ENCODE measurements around the gene MAEA. TPM values are rescaled to one million over a fixed set of nuclear protein-coding genes. Genes with fewer than 3 reads are reported as not detected.

The MAEA gene
- total RNA-seq, 5 donors from 2014 or later (not counting 1 experiment from before 2014, with no cell fraction given) = 62.3 to 114 (median 87.2) TPM

DNA sequence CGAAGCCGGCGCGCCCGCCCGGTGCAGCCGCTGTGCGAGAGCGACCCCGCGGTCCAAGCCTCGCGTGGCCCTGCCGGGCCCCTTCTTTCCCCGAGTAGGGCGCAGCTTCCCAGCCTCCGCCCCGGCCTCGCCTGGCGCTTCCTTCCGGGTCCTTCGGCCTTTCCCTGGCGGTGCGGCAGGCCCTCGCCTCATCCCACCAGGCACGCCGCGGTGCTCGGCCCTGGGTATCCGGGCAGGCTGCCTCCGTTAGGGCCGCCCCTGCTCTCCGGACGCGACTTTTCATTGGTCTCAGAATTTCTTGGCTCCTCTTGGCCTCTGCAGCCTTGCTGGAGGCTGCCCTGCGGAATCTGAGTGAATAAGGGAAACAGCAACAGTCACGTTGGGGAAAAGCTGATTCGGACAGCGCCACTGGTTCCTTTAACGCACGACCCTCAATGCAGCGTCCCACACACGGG, 57.7 kb downstream of the MAEA start:
- Histone ChIP-seq H3K9me3 (no peaks in the 10 kb centered on the region), H3K27me3 (replicated peaks in 1 of 2; ENCODE audit: control insufficient read depth in 2 of 2, extremely low read depth in 1 of 2, insufficient read depth in 2 of 2, low read length in 1 of 2) (no peaks in the 10 kb centered on the region), H3K36me3 (ENCODE audit: control insufficient read depth in 2 of 2, extremely low read depth in 1 of 2, insufficient read depth in 1 of 2, low read length in 1 of 2) (peaks cover 4 to 12% of the 10 kb centered on the region in 2 donors), H3K4me1 (ENCODE audit: control insufficient read depth in 1 of 2, extremely low read depth in 1 of 2, insufficient read depth in 2 of 2, low read length in 2 of 2) (peaks cover 0 to 51% of the 10 kb centered on the region in 2 experiments), H3K4me3 (ENCODE audit: control insufficient read depth in 1 of 2, extremely low read depth in 1 of 2, low read length in 1 of 2) (peak overlapping the region; percentile 62 to 64), H3K27ac (ENCODE audit: low read length) (peak overlapping the region; percentile 91)
- Mint-ChIP-seq H3K9me3 (no peaks in the 10 kb centered on the region), H3K27ac (peak overlapping the region; percentile 92 to 94), H3K4me1 (peaks cover 41 to 49% (median 46%) of the 10 kb centered on the region in 3 donors), H3K27me3 (no peaks in the 10 kb centered on the region), H3K36me3 (peaks cover 6% of the 10 kb centered on the region), H3K4me3 (peak overlapping the region; percentile 81 to 92 (median 88))
- 1% methylated on average over 43 of the region's 43 CpGs for WGBS (ENCODE audit: insufficient coverage)
- ChIA-PET CTCF (interaction anchor here in 1 of 2 donors (0.8 to 2.9 kb wide), 12 partner anchors 9 to 338 kb away, joined by 3 to 14 read pairs (median 4); no protein-coding TSS in a partner anchor), POLR2A (interaction anchor here in 1 of 2 donors (1.8 kb wide), 1 partner anchor 98 kb away, joined by 5 read pairs; no protein-coding TSS in a partner anchor)
- peak; percentile 2 to 24 (median 12) for ATAC-seq (replicated peaks in 1 of 4)
- peak in 11 of 35 experiments; percentile 13 to 60 (median 22) for DNase-seq

- CTCF ChIA-PET = interaction anchor here (0.6 to 2.9 kb wide), 5 partner anchors 8 to 334 kb away, joined by 3 to 14 read pairs (median 5); no protein-coding TSS in a partner anchor
- Mint-ChIP-seq H3K27ac (peak overlapping the region; percentile 92 to 94), H3K36me3 (peaks cover 6% of the 10 kb centered on the region), H3K27me3 (no peaks in the 10 kb centered on the region), H3K4me1 (peaks cover 41 to 51% (median 46%) of the 10 kb centered on the region in 3 donors), H3K4me3 (peak overlapping the region; percentile 81 to 92 (median 88)), H3K9me3 (no peaks in the 10 kb centered on the region)
- DNase-seq = no peak
- Histone ChIP-seq H3K4me1 (ENCODE audit: control insufficient read depth in 1 of 2, extremely low read depth in 1 of 2, insufficient read depth in 2 of 2, low read length in 2 of 2) (peaks cover 0 to 51% of the 10 kb centered on the region in 2 experiments), H3K27ac (ENCODE audit: low read length) (peak overlapping the region; percentile 91), H3K9me3 (no peaks in the 10 kb centered on the region), H3K36me3 (ENCODE audit: control insufficient read depth in 2 of 2, extremely low read depth in 1 of 2, insufficient read depth in 1 of 2, low read length in 1 of 2) (peaks cover 5 to 18% of the 10 kb centered on the region in 2 donors), H3K4me3 (ENCODE audit: control insufficient read depth in 1 of 2, extremely low read depth in 1 of 2, low read length in 1 of 2) (peak overlapping the region in 1 of 2 donors; percentile 64), H3K27me3 (replicated peaks in 1 of 2; ENCODE audit: control insufficient read depth in 2 of 2, extremely low read depth in 1 of 2, insufficient read depth in 2 of 2, low read length in 1 of 2) (no peaks in the 10 kb centered on the region)
- POLR2A ChIA-PET = interaction anchor here in 1 of 2 donors (0.5 to 1.8 kb wide), 2 partner anchors 45 to 98 kb away, joined by 5 to 7 read pairs; no protein-coding TSS in a partner anchor
- WGBS (ENCODE audit: insufficient coverage) = 91% methylated on average over 7 of the region's 12 CpGs
- no peak for ATAC-seq (replicated peaks in 1 of 4)
Observed at GRCh38 chr4:1348014-1348513, 58.4 kb downstream of the MAEA start.

DNA sequence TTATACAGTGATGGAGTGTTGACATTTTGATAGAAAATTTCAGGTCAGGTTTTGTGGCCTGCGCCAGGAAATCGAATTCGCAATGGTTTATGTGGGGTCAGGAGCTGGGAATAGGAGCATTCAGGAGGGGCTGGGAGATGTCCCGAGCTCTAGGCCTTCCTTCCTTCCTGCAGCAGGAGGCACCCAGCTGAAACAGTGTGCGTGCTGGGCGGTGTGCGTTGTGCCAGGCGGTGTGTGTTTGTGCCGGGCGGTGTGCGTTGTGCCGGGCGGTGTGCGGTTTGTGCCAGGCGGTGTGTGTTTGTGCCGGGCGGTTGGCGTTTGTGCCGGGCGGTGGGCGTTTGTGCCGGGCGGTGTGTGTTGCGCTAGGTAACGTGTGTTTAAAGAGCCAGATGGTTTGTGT, 59.1 kb downstream of the MAEA start:
- 97% methylated on average over 17 of the region's 25 CpGs for WGBS (ENCODE audit: insufficient coverage)
- no peaks in the 10 kb centered on the region for H3K9me3 ChIP-seq
- no peak for ATAC-seq (replicated peaks in 1 of 4)
- DNase-seq = no peak
- Mint-ChIP-seq H3K4me1 (peaks cover 41 to 50% (median 46%) of the 10 kb centered on the region in 3 donors), H3K9me3 (no peaks in the 10 kb centered on the region), H3K27ac (peak overlapping the region; percentile 92 to 94), H3K27me3 (no peaks in the 10 kb centered on the region), H3K36me3 (peaks cover 6% of the 10 kb centered on the region), H3K4me3 (peak overlapping the region; percentile 49 to 88 (median 81))
- no peak overlapping the region for H3K4me3 ChIP-seq (ENCODE audit: control insufficient read depth in 1 of 2, extremely low read depth in 1 of 2, low read length in 1 of 2)
- peaks cover 0 to 51% of the 10 kb centered on the region in 2 experiments for H3K4me1 ChIP-seq (ENCODE audit: control insufficient read depth in 1 of 2, extremely low read depth in 1 of 2, insufficient read depth in 2 of 2, low read length in 2 of 2)
- H3K27me3 ChIP-seq (replicated peaks in 1 of 2; ENCODE audit: control insufficient read depth in 2 of 2, extremely low read depth in 1 of 2, insufficient read depth in 2 of 2, low read length in 1 of 2) = no peaks in the 10 kb centered on the region
- H3K36me3 ChIP-seq (ENCODE audit: control insufficient read depth in 2 of 2, extremely low read depth in 1 of 2, insufficient read depth in 1 of 2, low read length in 1 of 2) = peaks cover 11 to 23% of the 10 kb centered on the region in 2 donors
- no peak overlapping the region for H3K27ac ChIP-seq (ENCODE audit: low read length)
- CTCF ChIA-PET = interaction anchor here in 1 of 2 donors (0.6 kb wide), 1 partner anchor 335 kb away, joined by 3 read pairs; no protein-coding TSS in a partner anchor
- POLR2A ChIA-PET = interaction anchor here in 1 of 2 donors (0.6 kb wide), 1 partner anchor 571 kb away, joined by 4 read pairs; no protein-coding TSS in a partner anchor

DNA sequence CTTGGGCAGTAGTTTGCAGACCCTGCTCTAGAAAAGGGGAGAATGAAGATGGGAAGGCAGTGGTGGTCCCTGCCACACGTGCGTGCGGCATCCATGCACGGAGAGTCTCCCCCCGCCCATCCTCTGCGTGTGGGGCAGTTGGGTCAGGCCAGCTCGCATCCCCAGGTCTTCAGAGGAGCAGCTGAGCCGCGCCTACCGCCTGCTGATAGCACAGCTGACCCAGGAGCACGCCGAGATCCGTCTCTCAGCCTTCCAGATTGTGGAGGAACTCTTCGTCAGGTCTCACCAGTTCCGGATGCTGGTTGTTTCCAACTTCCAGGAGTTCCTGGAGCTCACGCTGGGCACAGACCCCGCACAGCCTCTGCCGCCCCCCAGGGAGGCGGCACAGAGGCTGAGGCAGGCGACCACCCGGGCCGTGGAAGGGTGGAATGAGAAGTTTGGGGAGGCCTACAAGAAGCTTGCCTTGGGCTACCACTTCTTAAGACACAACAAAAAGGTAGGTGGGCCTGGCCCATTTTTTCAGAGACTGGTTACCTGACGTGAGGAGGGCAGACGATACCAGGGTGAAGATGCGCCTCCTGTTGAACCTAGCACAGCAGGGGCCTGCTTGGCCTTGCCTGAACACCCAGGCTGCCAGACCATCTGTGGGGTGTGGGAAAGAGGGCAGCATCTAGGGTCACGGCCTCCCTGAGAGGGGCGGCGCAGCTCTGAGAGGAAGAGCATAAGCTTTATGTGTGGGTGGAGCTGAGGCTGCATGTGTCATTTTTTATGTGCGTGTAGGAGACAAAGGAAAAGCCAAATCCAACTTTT, 59.9 kb downstream of the MAEA start:
- 95% methylated on average over 19 of the region's 29 CpGs for WGBS (ENCODE audit: insufficient coverage)
- H3K9me3 ChIP-seq = no peaks in the 10 kb centered on the region
- no peak overlapping the region for H3K27ac ChIP-seq (ENCODE audit: low read length)
- ATAC-seq (replicated peaks in 1 of 4) = no peak
- H3K4me3 ChIP-seq (ENCODE audit: control insufficient read depth in 1 of 2, extremely low read depth in 1 of 2, low read length in 1 of 2) = no peak overlapping the region
- no peak for DNase-seq
- peaks cover 12 to 23% of the 10 kb centered on the region in 2 donors for H3K36me3 ChIP-seq (ENCODE audit: control insufficient read depth in 2 of 2, extremely low read depth in 1 of 2, insufficient read depth in 1 of 2, low read length in 1 of 2)
- ChIA-PET CTCF (no interaction called here), POLR2A (interaction anchor here in 1 of 2 donors (0.6 kb wide), 1 partner anchor 571 kb away, joined by 4 read pairs; no protein-coding TSS in a partner anchor)
- H3K9me3 Mint-ChIP-seq = no peaks in the 10 kb centered on the region
- peak overlapping the region; percentile 56 to 94 for H3K27ac Mint-ChIP-seq
- peak overlapping the region in 2 of 3 donors; percentile 35 to 88 for H3K4me3 Mint-ChIP-seq
- H3K27me3 Mint-ChIP-seq = no peaks in the 10 kb centered on the region
- H3K27me3 ChIP-seq (replicated peaks in 1 of 2; ENCODE audit: control insufficient read depth in 2 of 2, extremely low read depth in 1 of 2, insufficient read depth in 2 of 2, low read length in 1 of 2) = no peaks in the 10 kb centered on the region
- peaks cover 39 to 46% (median 43%) of the 10 kb centered on the region in 3 donors for H3K4me1 Mint-ChIP-seq
- peaks cover 0 to 50% of the 10 kb centered on the region in 2 experiments for H3K4me1 ChIP-seq (ENCODE audit: control insufficient read depth in 1 of 2, extremely low read depth in 1 of 2, insufficient read depth in 2 of 2, low read length in 2 of 2)
- peaks cover 6% of the 10 kb centered on the region for H3K36me3 Mint-ChIP-seq

DNA sequence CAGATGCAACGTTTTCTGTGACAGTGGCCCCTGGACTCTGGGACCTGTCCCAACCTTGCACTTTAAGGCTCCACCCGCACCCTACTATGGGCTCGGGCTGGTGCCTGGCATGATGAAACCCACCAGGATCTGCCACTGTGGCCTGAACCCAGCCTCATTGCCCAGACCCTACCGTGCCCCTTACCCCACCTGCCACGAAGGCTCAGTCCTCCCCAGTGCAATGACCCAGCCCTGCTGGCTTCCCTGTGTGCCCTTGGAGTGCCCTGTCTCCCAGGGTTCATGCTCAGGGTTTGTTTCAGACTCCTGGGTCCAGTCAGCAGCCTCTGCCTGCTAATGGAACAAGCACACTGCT, 60.5 kb downstream of the MAEA start:
- Mint-ChIP-seq H3K27ac (peak overlapping the region in 1 of 2 donors; percentile 34), H3K4me3 (no peak overlapping the region), H3K36me3 (peaks cover 6% of the 10 kb centered on the region), H3K27me3 (no peaks in the 10 kb centered on the region), H3K9me3 (no peaks in the 10 kb centered on the region), H3K4me1 (peaks cover 33 to 40% (median 37%) of the 10 kb centered on the region in 3 donors)
- CTCF ChIA-PET = interaction anchor here in 1 of 2 donors (1.3 kb wide), 1 partner anchor 218 kb away, joined by 11 read pairs; no protein-coding TSS in a partner anchor
- Histone ChIP-seq H3K9me3 (no peaks in the 10 kb centered on the region), H3K36me3 (ENCODE audit: control insufficient read depth in 2 of 2, extremely low read depth in 1 of 2, insufficient read depth in 1 of 2, low read length in 1 of 2) (peaks cover 16 to 27% of the 10 kb centered on the region in 2 donors), H3K27ac (ENCODE audit: low read length) (no peak overlapping the region), H3K27me3 (replicated peaks in 1 of 2; ENCODE audit: control insufficient read depth in 2 of 2, extremely low read depth in 1 of 2, insufficient read depth in 2 of 2, low read length in 1 of 2) (no peaks in the 10 kb centered on the region), H3K4me3 (ENCODE audit: control insufficient read depth in 1 of 2, extremely low read depth in 1 of 2, low read length in 1 of 2) (no peak overlapping the region), H3K4me1 (ENCODE audit: control insufficient read depth in 1 of 2, extremely low read depth in 1 of 2, insufficient read depth in 2 of 2, low read length in 2 of 2) (peaks cover 0 to 45% of the 10 kb centered on the region in 2 experiments)
- WGBS (ENCODE audit: insufficient coverage) = 82% methylated on average over 5 of the region's 5 CpGs
- no peak for ATAC-seq (replicated peaks in 1 of 4)
- POLR2A ChIA-PET = no interaction called here
- no peak for DNase-seq

Measured in T-cell (primary cell).